Epidermal melanocyte (primary cell): Measurements from ENCODE around the gene VPS4A.
"Not testable (repeated sequence)": the region's sequence is repeated elsewhere in the genome, so short reads cannot be mapped to it uniquely, and the experiment has no call there.

Source experiments
- DNase-seq: peaks from one replicate; pipeline ENCODE4 v3.0.0; 2011; ENCODE audit warnings: low spot score; ENCODE audit not compliant: insufficient read length

The VPS4A gene

DNA sequence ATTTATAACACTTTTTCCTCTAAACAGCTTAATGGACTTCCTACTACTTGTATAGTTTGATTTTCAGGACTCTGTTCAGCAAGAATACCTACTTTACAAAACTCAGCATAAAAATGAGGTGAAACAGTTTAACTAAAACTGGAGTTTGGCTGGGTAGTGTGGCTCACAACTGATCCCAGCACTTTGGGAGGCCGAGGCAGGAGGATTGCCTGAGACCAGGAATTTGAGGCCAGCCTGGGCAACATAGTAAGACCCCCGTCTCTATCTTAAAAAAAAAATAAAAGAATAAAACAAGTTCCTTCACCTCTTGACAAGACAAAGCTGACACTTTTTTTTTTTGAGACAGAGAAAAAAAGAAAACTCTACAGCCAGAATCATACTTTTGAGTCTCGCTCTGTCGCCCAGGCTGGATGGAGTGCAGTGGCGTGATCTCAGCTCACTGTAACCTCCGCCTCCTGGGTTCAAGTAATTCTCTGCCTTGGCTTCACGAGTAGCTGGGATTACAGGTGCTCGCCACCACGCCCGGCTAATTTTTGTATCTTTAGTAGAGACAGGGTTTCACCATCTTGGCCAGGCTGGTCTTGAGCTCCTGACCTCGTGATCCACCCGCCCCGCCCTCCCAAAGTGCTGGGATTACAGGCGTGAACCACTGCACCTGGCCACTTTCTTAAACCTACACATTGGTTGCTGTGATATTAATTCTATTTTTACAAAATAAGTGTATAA is 16.6 kb downstream of the VPS4A start:
- no peak for DNase-seq

DNA sequence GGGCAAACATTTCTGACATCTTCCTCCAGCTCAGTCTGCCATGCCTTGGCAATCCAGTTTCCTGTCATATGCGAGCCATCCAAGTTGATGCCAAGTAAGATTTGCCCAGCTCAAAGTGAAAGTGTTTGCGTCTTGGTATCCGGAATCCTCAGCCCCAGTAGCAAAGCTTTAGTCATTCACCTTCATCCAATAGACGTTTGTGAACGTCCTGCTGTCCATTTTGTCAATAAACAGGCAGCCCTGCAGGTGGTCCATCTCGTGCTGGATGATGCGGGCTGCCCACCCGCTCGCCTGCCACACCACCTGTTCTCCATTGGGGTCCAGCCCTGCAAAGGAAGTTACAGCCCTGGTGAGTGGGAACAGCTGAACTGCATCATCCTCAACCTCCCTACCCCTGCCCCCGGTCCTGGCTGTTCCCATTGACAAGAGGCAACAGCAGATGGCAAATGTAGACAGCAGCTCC is 17.7 kb downstream of the VPS4A start:
- DNase-seq, result no peak

DNA sequence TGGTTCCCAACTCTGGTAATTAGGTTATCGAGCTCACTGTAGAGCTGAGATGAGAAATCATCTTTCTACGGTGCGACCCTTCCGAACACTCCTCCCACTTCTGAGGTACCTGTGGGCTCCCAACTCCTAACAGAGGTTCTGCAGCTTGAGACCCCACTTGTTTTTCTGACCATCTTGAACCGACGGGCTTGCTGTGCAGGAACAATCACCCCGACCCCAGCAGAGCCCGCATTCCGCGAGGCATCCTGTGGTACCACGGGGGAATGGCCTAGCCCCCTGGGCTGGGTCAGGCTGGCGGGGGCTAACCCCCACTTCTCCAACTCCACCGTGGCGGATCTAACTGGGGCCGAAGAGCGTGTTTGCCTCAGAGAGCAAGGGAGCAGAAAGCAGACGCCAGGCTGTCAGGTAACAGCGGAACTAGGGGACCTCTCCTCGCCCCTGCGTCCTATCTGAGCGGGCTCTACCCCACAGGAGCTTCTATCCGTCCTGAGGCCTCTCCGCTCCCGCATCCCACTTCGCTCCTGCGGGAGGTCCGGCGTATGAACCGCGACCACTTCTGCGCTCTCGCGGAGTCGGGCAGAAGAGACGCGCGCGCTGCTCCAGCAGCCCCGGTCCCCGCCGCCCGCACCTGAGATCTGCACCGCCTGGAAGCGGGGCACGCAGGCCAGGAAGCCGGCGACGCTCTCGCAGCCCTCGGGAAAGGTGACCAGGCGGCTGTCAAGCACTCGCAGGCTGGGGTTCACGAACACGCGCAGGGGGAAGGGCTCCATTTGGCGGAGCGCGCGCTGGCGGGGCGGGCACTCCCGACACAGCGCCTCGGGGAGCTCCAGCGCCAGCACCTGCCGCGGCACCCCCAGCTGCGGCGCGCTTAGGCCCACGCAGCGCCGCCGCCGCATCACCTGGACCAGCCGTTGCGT is 18.5 kb downstream of the VPS4A start:
- no peak for DNase-seq

DNA sequence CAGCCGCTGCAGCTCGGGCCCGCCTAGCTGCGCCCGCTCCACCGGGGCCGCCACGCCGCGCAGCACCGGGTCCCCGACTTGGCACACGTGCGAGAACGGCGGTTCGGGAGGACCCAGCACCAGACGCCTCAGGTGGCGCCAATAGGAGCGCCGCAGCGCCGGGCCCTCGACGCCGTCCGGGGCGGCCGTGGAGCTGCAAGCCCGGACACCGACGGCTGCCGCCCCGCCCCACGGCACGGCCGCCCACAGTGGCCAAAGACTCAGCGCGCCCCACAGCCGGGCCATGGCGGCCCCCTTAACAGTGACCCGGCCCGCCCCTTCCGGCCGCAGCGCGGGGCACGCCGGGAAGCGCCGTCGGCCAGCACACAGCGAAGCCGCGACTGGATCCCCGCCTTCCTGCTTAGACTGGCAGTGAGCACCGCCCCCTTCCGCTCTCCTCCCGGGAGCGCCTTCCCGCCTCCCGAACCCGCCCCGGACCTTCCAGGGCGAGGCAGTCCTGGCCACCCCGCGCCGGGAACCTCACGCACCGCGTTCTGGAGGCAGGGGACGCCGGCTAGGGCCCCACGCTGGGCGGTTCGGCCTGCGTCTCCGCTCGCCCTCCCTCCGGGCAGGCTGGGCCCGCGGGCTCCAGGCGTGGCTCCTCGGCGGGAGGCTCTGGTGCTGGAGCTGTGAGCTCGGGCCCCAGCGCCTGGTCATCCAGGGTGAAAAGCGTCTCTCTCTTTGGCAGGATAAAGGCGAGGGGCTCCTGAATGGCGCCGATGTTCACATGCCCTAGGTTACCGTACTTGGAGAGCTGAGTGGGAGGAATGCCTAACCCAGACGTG is 19.3 kb downstream of the VPS4A start, which contains the start of gene PDF:
TSS of gene PDF (minus strand) at position 303 of the 824 bp plus-strand sequence. CDS start at position 285, 18 bp downstream.
- DNase-seq, result peak; percentile 89

DNA sequence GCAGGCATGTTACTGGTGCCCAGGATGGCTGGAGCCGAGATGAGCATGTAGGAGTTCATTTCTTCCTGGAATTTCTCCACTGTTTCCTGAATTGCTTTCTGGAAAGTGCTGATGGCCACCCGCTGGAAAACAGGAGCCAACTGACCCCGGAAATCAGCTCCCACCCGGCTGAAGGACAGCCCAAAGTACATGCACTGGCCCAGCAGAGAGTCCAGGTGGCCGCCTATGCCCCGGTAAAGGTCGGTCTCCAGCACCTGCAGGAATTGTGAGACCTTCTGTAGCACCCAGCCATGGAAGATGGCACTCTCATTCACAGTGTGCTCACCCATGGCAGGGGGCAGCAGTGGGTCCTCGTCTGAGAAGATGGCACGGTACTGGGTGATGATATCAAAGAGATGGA is 23.5 kb downstream of the VPS4A start:
- no peak for DNase-seq

DNA sequence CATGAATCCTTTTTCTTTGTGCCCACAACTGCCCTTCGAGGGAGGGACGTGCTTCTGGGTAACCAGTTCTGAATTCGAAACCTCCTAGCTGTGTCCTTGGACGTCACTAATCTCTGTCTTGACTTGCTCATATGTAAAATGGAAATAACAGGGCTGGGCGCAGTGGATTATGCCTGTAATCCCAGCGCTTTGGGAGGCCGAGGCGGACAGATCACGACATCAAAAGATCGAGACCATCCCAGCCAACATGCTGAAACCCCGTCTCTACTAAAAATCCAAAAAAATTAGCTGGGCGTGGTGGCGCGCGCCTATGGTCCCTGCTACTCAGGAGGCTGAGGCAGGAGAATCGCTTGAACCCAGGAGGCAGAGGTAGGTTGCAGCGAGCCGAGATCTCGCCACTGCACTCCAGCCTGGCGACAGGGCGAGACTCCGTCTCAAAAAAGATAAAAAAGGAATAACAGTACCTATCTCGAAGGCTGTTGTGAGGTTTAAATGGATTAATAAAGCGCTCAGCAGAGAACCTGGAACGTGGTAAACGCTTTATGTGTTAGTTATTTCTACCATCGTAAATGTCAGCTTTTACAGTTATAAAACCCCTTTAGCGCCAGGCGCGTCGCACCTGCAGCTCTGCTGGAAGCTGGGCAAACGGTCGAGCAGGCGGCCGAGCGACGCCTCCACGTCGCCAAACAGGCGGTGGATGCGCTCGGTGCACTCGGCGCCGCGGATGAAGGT is 27.6 kb downstream of the VPS4A start:
- no peak for DNase-seq

DNA sequence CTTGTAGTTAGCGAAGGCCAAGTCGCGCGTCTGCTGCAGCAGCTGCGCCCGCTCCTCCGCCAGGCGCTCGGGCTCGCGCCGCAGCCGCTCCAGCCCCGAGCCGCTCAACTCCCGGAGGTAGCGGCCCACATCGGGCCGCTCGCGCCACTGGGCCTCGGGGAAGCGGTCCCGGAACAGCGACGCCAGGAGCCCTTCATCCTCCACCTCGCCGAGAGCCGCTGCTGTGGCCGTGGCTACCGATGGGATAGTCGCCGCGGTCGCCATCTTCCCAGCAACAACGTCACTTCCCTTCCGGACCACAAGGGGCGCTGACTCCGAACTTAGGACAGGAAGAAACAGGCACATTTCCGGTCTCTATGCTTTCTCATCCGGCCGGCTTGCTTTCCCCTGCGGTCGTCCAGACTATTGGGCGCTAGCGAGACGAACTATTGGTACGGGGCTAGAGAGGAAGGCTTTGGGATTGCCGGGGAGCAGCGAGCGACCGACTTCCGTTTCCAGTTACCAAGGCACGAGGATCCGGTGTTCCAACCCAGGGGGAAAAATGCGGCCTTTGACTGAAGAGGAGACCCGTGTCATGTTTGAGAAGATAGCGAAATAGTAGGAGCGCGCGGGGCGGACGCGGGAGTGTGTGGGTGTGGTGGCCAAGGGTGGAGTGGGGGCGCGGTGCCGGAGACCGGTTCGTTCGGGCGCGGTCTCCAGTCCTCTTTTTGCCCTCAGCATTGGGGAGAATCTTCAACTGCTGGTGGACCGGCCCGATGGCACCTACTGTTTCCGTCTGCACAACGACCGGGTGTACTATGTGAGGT is 28.3 kb downstream of the VPS4A start, which contains the start of the genes COG8 and NIP7:
TSS of gene COG8 (minus strand) at position 276 of the 806 bp plus-strand sequence. CDS start at position 264, 12 bp downstream.
TSS of gene NIP7 (plus strand) at position 484 of the 806 bp plus-strand sequence. CDS start at position 542, 58 bp downstream.
- DNase-seq, result peak; percentile 91

- DNase-seq, result no peak
Measured at GRCh38 chr16:69340095-69340644, 29.0 kb downstream of the VPS4A start.

GRCh38 chr16:69344171-69344570 is 33.0 kb downstream of the VPS4A start:
- no peak for DNase-seq

- DNase-seq, result no peak
Measured at GRCh38 chr16:69345923-69346322, 34.8 kb downstream of the VPS4A start.

GRCh38 chr16:69346683-69347082 is 35.5 kb downstream of the VPS4A start:
- DNase-seq, result no peak

GRCh38 chr16:69348222-69348621 is 37.1 kb downstream of the VPS4A start:
- DNase-seq, result no peak

DNA sequence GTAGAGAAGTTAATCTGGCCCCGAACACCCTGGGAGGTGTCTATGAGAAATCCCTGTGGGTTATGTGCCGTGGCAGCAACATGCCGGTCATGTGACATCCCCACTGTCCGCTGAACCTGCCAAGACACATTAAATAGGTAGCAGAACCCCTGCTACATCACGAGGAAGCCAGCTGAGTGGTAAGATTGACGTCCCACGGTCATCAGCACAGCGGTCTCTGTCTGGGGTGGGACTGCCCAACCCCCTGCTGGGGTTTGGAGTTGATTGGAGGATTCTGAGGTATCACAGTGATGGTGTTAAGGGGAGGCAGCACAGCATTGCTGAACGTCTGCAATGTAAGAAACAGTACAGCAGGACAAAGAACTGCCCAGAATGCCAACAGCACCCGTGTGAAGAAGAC is 38.4 kb downstream of the VPS4A start:
- no peak for DNase-seq

- DNase-seq, result no peak
Measured at GRCh38 chr16:69350536-69351133, 39.5 kb downstream of the VPS4A start.

DNA sequence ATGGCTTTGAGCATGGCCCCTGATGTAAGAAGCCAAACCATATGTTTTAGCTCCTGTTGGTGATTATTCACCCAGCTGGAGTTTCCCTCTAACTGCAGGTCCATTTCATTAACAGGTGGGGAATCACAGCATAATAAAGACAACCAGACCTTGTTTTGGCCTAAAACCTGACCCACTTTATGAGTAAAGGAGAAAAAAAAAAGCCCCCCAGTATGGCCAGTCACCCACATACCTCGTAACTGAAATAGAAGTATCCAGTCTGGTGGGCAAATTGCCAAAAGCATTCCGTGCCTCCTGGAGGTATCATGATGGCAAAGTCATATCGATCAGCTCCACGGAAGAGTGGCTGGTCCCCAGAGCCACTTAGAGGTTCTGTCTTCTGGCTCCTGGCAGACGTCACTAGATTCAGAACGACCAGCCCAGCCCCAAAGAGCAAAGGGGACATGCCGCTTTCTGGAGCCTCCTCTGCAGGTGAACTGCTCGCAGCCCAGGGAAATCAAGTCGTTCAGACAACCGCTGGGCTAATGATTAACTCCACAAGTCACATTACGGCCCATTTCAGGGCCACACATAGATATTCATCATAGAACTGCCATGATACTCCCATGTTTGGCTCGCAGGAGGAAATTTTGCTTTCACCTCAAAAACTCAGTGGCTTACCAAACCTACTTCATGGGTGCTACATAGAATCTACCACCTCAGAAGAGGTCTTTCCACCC is 40.3 kb downstream of the VPS4A start, which contains the start of gene TMED6:
TSS of gene TMED6 (minus strand) at position 478 of the 719 bp plus-strand sequence. CDS start at position 445, 33 bp downstream.
- DNase-seq, result no peak

GRCh38 chr16:69360070-69360469 is 48.9 kb downstream of the VPS4A start:
- DNase-seq, result not testable (repeated sequence)

- DNase-seq, result no peak
Measured at GRCh38 chr16:69363281-69363717, 52.1 kb downstream of the VPS4A start.

DNA sequence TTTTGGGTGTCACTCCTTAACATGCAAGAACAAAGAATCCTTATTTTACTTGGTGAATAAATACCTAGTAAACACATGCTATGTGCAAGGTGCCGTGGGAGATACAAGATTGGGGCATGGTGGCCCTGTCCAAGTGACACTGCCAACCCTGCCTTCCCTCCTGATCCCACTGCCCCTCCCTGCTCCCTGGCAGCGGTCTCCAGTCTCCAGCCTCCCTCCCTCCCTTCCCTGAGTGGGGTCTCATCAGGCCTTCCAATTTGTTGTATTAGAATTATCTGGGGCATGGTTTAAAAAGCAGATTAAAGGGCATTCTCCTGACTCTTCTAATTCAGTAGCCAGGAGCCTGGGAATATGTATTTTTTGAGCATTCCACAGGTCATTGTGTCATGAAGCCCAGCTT is 52.9 kb downstream of the VPS4A start:
- DNase-seq, result no peak
